ENCODE data around the gene C1orf210.

Gene C1orf210

DNA sequence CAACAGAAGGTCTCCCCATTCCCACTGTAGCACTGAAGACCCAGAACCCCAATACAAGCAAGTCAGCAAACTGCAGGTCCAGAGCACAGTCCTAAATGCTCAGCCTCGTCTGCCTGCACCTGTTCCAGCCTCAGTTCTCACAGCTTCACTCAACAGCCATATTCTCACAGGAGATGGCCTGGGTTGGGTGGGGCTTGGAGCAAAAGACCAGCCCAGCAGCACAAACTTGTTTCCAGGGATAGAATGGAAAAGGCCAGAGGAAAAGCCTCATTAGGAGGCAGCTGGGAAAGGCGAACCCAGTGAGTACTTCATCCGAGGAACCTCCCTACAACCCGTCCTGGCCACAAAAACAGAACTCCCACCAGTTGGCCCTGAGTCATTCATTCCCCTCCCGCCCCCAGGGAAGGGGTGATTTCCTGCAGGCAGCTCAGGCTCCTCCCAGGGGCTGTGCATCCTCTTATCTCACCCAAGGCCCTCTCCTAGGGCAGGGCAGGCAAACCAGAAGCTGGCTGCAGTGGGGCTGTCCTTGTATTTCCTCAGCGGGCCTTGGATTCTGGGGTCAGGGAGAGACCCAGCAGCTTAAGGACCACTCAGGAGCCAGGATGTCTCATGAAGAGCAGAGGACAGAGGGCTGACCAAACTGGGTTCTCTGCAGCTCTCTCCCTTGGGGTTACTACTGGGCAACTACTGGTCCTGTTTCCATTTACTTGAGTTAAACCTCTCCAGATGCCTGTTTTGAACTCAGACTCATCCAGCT, 44.8 kb upstream of the C1orf210 start:
- Histone ChIP-seq H3F3A (ENCODE audit: control insufficient read depth, insufficient read depth) (no peaks in the 10 kb centered on the region), H3K27me3 (ENCODE audit: control insufficient read depth, low read length) (no peaks in the 10 kb centered on the region), H3K36me3 (ENCODE audit: control insufficient read depth, low read length) (no peaks in the 10 kb centered on the region), H3K27ac (ENCODE audit: low read depth, low read length) (no peak overlapping the region), H3K9me2 (replicated peaks; ENCODE audit: control insufficient read depth, low read length) (no peaks in the 10 kb centered on the region), H3K4me1 (ENCODE audit: control insufficient read depth, low read length) (no peaks in the 10 kb centered on the region), H3K4me2 (ENCODE audit: low read length) (no peak overlapping the region), H4K20me1 (ENCODE audit: control insufficient read depth, insufficient read depth, low read depth, low read length) (no peaks in the 10 kb centered on the region), H3K9me3 (ENCODE audit: control insufficient read depth, insufficient read depth, low read length) (peaks cover 14% of the 10 kb centered on the region), H3K79me2 (ENCODE audit: control insufficient read depth, low read length) (no peaks in the 10 kb centered on the region), H3K4me3 (ENCODE audit: low read length) (no peak overlapping the region)
- TF ChIP-seq CTCF (IDR thresholded peaks at IDR 0.05; ENCODE audit: low read depth, low read length, poor library complexity, severe bottlenecking) (no peak), EZH2phosphoT487 (IDR thresholded peaks at IDR 0.05; ENCODE audit: borderline replicate concordance, low read length) (no peak)

- Histone ChIP-seq H3K9me3 (ENCODE audit: control insufficient read depth, insufficient read depth, low read length) (peaks cover 17% of the 10 kb centered on the region), H3K9me2 (replicated peaks; ENCODE audit: control insufficient read depth, low read length) (no peaks in the 10 kb centered on the region), H3K27ac (ENCODE audit: low read depth, low read length) (no peak overlapping the region), H3K27me3 (ENCODE audit: control insufficient read depth, low read length) (no peaks in the 10 kb centered on the region), H3K79me2 (ENCODE audit: control insufficient read depth, low read length) (no peaks in the 10 kb centered on the region), H4K20me1 (ENCODE audit: control insufficient read depth, insufficient read depth, low read depth, low read length) (no peaks in the 10 kb centered on the region), H3K4me2 (ENCODE audit: low read length) (no peak overlapping the region), H3F3A (ENCODE audit: control insufficient read depth, insufficient read depth) (no peaks in the 10 kb centered on the region), H3K4me1 (ENCODE audit: control insufficient read depth, low read length) (no peaks in the 10 kb centered on the region), H3K4me3 (ENCODE audit: low read length) (no peak overlapping the region), H3K36me3 (ENCODE audit: control insufficient read depth, low read length) (no peaks in the 10 kb centered on the region)
- TF ChIP-seq EZH2phosphoT487 (IDR thresholded peaks at IDR 0.05; ENCODE audit: borderline replicate concordance, low read length) (no peak), CTCF (IDR thresholded peaks at IDR 0.05; ENCODE audit: low read depth, low read length, poor library complexity, severe bottlenecking) (no peak)
Measured at GRCh38 chr1:43327549-43328292, 42.3 kb upstream of the C1orf210 start.

DNA sequence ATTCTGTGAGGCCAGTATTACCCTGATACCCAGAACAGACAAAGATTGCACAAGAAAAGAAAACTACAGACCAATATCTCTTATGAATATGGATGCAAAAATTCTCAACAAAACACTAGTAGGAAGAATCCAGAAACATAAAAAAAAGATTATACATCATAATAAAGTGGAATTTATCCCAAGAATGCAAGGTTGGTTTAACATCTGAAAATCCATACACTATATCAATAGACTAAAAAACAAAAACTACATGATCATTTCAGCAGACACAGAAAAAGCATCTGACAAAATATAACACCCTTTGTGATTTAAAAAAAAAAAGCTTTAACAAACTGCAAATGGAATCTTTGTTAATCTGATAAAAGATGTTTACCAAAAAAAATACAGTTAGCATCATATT, 40.0 kb upstream of the C1orf210 start:
- Histone ChIP-seq H3K4me3 (ENCODE audit: low read length) (no peak overlapping the region), H3K4me1 (ENCODE audit: control insufficient read depth, low read length) (no peaks in the 10 kb centered on the region), H3K9me3 (ENCODE audit: control insufficient read depth, insufficient read depth, low read length) (peaks cover 17% of the 10 kb centered on the region), H3K9me2 (replicated peaks; ENCODE audit: control insufficient read depth, low read length) (no peaks in the 10 kb centered on the region), H3F3A (ENCODE audit: control insufficient read depth, insufficient read depth) (no peaks in the 10 kb centered on the region), H4K20me1 (ENCODE audit: control insufficient read depth, insufficient read depth, low read depth, low read length) (no peaks in the 10 kb centered on the region), H3K4me2 (ENCODE audit: low read length) (no peak overlapping the region), H3K27ac (ENCODE audit: low read depth, low read length) (no peak overlapping the region), H3K79me2 (ENCODE audit: control insufficient read depth, low read length) (no peaks in the 10 kb centered on the region), H3K36me3 (ENCODE audit: control insufficient read depth, low read length) (no peaks in the 10 kb centered on the region), H3K27me3 (ENCODE audit: control insufficient read depth, low read length) (no peaks in the 10 kb centered on the region)
- TF ChIP-seq EZH2phosphoT487 (IDR thresholded peaks at IDR 0.05; ENCODE audit: borderline replicate concordance, low read length) (no peak), CTCF (IDR thresholded peaks at IDR 0.05; ENCODE audit: low read depth, low read length, poor library complexity, severe bottlenecking) (no peak)

All from DOHH2 (cell line).